CD4-positive, alpha-beta T cell (primary cell): ENCODE results near the gene TNFRSF25. TPM values are rescaled to one million over a fixed set of nuclear protein-coding genes. Genes with fewer than 3 reads are reported as not detected.

ENCODE experiments used
- ATAC-seq: fragments of 200-7000 bp; cut with Tn5 transposase; one replicate; pipeline ENCODE4 v1.10.0; 2022; ENCODE audit warnings: mild to moderate bottlenecking; ENCODE audit not compliant: poor library complexity
- CTCF ChIA-PET: fragments of 350-600 bp; sonication (Branson Sonifier 250); formaldehyde crosslinking; loops from one replicate; lab custom pipeline; 2021; ENCODE audit warnings: antibody characterized with exemption, inconsistent platforms; lab: Charles Lee
- POLR2A ChIA-PET: fragments of 350-600 bp; sonication (Branson Sonifier 250); formaldehyde crosslinking; loops from one replicate; lab custom pipeline; 2021; ENCODE audit warnings: antibody characterized with exemption, inconsistent platforms; lab: Charles Lee
- DNase-seq, 14 experiments: peaks; one replicate each; pipeline ENCODE4 v3.0.0-alpha.2; 2013 to 2020; ENCODE audit warnings: mixed read lengths in 2 of 14
- H3K27ac ChIP-seq, 2 donors: one replicate each; pipeline versions ENCODE4 v1.5.1 to v1.7.0; 2013; ENCODE audit warnings: low read length in 2 of 2, low read depth in 1 of 2, mild to moderate bottlenecking in 1 of 2
- H3K27me3 ChIP-seq, 2 experiments: 1 replicate in 1 of 2; 2 replicates in 1 of 2; pipeline versions ENCODE4 v1.6.1 to v1.7.0; 2013; ENCODE audit warnings: low read length in 2 of 2, control low read depth in 1 of 2, mild to moderate bottlenecking in 1 of 2, moderate library complexity in 1 of 2; ENCODE audit not compliant: insufficient read depth in 2 of 2, control insufficient read depth in 1 of 2
- H3K36me3 ChIP-seq: one replicate; pipeline ENCODE4 v1.6.1; 2013; ENCODE audit warnings: low read length, control low read depth; ENCODE audit not compliant: insufficient read depth
- H3K4me1 ChIP-seq: one replicate; pipeline ENCODE4 v1.6.1; 2013; ENCODE audit warnings: low read length, control low read depth; ENCODE audit not compliant: insufficient read depth
- H3K4me3 ChIP-seq: one replicate; pipeline ENCODE4 v1.5.1; 2013; ENCODE audit warnings: mild to moderate bottlenecking, low read length, moderate library complexity
- H3K9me3 ChIP-seq, 2 experiments: 1 replicate in 1 of 2; 2 replicates in 1 of 2; pipeline versions ENCODE4 v1.6.1 to v1.7.0; 2013; ENCODE audit warnings: low read length in 2 of 2, mild to moderate bottlenecking in 2 of 2, control low read depth in 1 of 2, moderate library complexity in 1 of 2; ENCODE audit not compliant: control insufficient read depth in 1 of 2, insufficient read depth in 1 of 2
- H3K27ac Mint-ChIP-seq: one replicate; pipeline ENCODE4 v1.8.0; 2020; ENCODE audit warnings: mixed read lengths
- H3K27me3 Mint-ChIP-seq: one replicate; pipeline ENCODE4 v1.8.0; 2021; ENCODE audit warnings: mixed read lengths
- H3K36me3 Mint-ChIP-seq: one replicate; pipeline ENCODE4 v1.8.0; 2021; ENCODE audit warnings: low read depth, mixed read lengths
- H3K4me1 Mint-ChIP-seq: one replicate; pipeline ENCODE4 v1.8.0; 2021; ENCODE audit warnings: low read depth, mixed read lengths
- H3K4me3 Mint-ChIP-seq: one replicate; pipeline ENCODE4 v1.8.0; 2020; ENCODE audit warnings: mild to moderate bottlenecking, mixed read lengths
- H3K9me3 Mint-ChIP-seq: one replicate; pipeline ENCODE4 v1.8.0; 2020; ENCODE audit warnings: mixed read lengths
- CTCF ChIP-seq: fragments of 200-600 bp; IDR thresholded peaks from one replicate; pipeline ENCODE4 v1.8.0; 2022; ENCODE audit warnings: antibody characterized with exemption, mild to moderate bottlenecking
- intact Hi-C, 2 experiments: fragments of 100-400 bp; cut with DNase I in 1 of 2; cut with micrococcal nuclease in 1 of 2; formaldehyde crosslinking; loops; one replicate each; pipeline versions ENCODE4 v1.15.1 to v1.9.0; 2023 to 2025; cut with DNase I, micrococcal nuclease
- total RNA-seq, 174 experiments: library from RNA in 2 of 174; stranded (reverse) in 2 of 174; gene quantifications; one replicate each; pipeline ENCODE4 v1.2.3 and lab custom pipeline; 2021 to 2026

TNFRSF25 gene
- total RNA-seq, 2 experiments from 2014 or later: 220 to 225 TPM

GRCh38 chr1:6417961-6418667 is 47.9 kb downstream of the TNFRSF25 start:
- intact Hi-C loops: no loop called here
- H3K4me1 ChIP-seq: peaks cover 37% of the 10 kb centered on the region
- peaks cover 0 to 27% of the 10 kb centered on the region in 2 experiments for H3K9me3 ChIP-seq
- Mint-ChIP-seq H3K9me3 (no peaks in the 10 kb centered on the region), H3K4me1 (peaks cover 3% of the 10 kb centered on the region), H3K27ac (no peak overlapping the region), H3K36me3 (no peaks in the 10 kb centered on the region), H3K4me3 (no peak overlapping the region), H3K27me3 (peaks cover 74% of the 10 kb centered on the region)
- ATAC-seq: no peak
- H3K27me3 ChIP-seq: peaks cover 76 to 85% of the 10 kb centered on the region in 2 experiments
- no peak for DNase-seq
- CTCF ChIA-PET: interaction anchor here (7.1 kb wide), 1 partner anchor 21 kb away, joined by 77 read pairs; no protein-coding TSS in a partner anchor
- no peak overlapping the region for H3K4me3 ChIP-seq
- no peak overlapping the region for H3K27ac ChIP-seq
- no peak for TF ChIP-seq CTCF
- H3K36me3 ChIP-seq: no peaks in the 10 kb centered on the region
- POLR2A ChIA-PET: no interaction called here

- ATAC-seq: no peak
- peaks cover 74% of the 10 kb centered on the region for H3K27me3 Mint-ChIP-seq
- no peaks in the 10 kb centered on the region for H3K36me3 Mint-ChIP-seq
- ChIA-PET POLR2A (no interaction called here), CTCF (no interaction called here)
- H3K4me1 Mint-ChIP-seq: peaks cover 3% of the 10 kb centered on the region
- no peak for TF ChIP-seq CTCF
- Histone ChIP-seq H3K27me3 (peaks cover 73 to 78% of the 10 kb centered on the region in 2 experiments), H3K9me3 (peaks cover 0 to 27% of the 10 kb centered on the region in 2 experiments), H3K27ac (no peak overlapping the region), H3K4me1 (peaks cover 36% of the 10 kb centered on the region), H3K36me3 (no peaks in the 10 kb centered on the region), H3K4me3 (no peak overlapping the region)
- no peak overlapping the region for H3K4me3 Mint-ChIP-seq
- no peak overlapping the region for H3K27ac Mint-ChIP-seq
- DNase-seq: no peak
- intact Hi-C loops: no loop called here
- no peaks in the 10 kb centered on the region for H3K9me3 Mint-ChIP-seq
Measured at GRCh38 chr1:6416906-6417305, 49.1 kb downstream of the TNFRSF25 start.

- H3K27ac ChIP-seq: no peak overlapping the region
- Mint-ChIP-seq H3K27me3 (peaks cover 71% of the 10 kb centered on the region), H3K4me1 (peaks cover 3% of the 10 kb centered on the region), H3K4me3 (no peak overlapping the region), H3K36me3 (no peaks in the 10 kb centered on the region), H3K9me3 (no peaks in the 10 kb centered on the region), H3K27ac (no peak overlapping the region)
- intact Hi-C loops: no loop called here
- TF ChIP-seq CTCF: no peak
- ATAC-seq (no peak), DNase-seq (no peak)
- ChIA-PET CTCF (no interaction called here), POLR2A (no interaction called here)
- no peaks in the 10 kb centered on the region for H3K36me3 ChIP-seq
- peaks cover 71 to 72% of the 10 kb centered on the region in 2 experiments for H3K27me3 ChIP-seq
- peaks cover 0 to 27% of the 10 kb centered on the region in 2 experiments for H3K9me3 ChIP-seq
- H3K4me1 ChIP-seq: peaks cover 36% of the 10 kb centered on the region
- no peak overlapping the region for H3K4me3 ChIP-seq
Measured at GRCh38 chr1:6416295-6416656, 49.7 kb downstream of the TNFRSF25 start.
